Measurements from ENCODE around the gene WWOX. TPM values are rescaled to one million over a fixed set of nuclear protein-coding genes. Genes with fewer than 3 reads are reported as not detected.

Gene WWOX
- total and polyA plus RNA-seq, 2 of the 8 experiments (the other 6 are each of a cell fraction or from before 2014, with no cell fraction given) = 5.4 to 16.7 TPM

DNA sequence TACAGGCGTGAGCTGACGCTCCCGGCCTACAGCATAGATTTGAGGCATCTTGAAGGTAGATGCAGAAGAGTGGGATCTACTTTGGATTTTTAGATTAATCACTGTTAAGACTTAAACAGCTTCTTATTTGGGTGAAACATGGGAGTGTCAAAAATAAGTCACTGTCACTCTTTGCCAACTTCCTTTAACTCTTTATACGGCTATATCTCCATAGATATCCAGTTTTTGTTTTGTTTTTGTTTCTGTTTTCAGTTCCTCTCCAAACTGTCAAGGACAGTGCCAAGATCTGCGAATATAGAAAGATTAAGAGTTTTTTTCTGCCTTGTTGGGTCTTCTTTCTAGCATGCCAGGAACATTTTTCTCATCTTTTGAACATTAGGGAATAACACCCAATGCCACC lies 706.1 kb downstream of the WWOX start:
- Histone ChIP-seq H4K91ac (replicated peaks; ENCODE audit: insufficient read length, low read length) (no peak overlapping the region), H2AFZ (ENCODE audit: low read length) (no peak overlapping the region), H3K23ac (ENCODE audit: insufficient read length) (no peak overlapping the region), H2AK5ac (ENCODE audit: low read depth, low read length) (no peak overlapping the region), H3K27me3 (replicated peaks in 1 of 4; ENCODE audit: control insufficient read depth in 3 of 4, extremely low read depth in 1 of 4, insufficient read depth in 3 of 4, low read length in 3 of 4) (no peaks in the 10 kb centered on the region), H3K9ac (replicated peaks in 1 of 4; ENCODE audit: extremely low read depth in 1 of 4, low read depth in 3 of 4, low read length in 3 of 4) (no peak overlapping the region), H2BK12ac (ENCODE audit: low read depth, low read length) (no peak overlapping the region), H3K4me3 (ENCODE audit: extremely low read depth in 1 of 4, insufficient read depth in 2 of 4, low read depth in 3 of 4, low read length in 4 of 4) (no peak overlapping the region), H3K18ac (ENCODE audit: extremely low read depth, low read length) (no peak overlapping the region), H3K56ac (replicated peaks; ENCODE audit: insufficient read length, low read depth, low read length) (no peak overlapping the region), H4K8ac (ENCODE audit: extremely low read depth, insufficient read depth, low read length) (no peak overlapping the region), H3K79me2 (ENCODE audit: control insufficient read depth in 1 of 2, insufficient read depth in 2 of 2, low read length in 2 of 2) (no peaks in the 10 kb centered on the region), H3K36me3 (ENCODE audit: control insufficient read depth in 2 of 4, insufficient read depth in 4 of 4, low read length in 3 of 4) (no peaks in the 10 kb centered on the region), H2BK5ac (ENCODE audit: low read depth, low read length) (no peak overlapping the region), H4K5ac (ENCODE audit: insufficient read length, low read depth, low read length) (no peak overlapping the region), H2BK120ac (replicated peaks; ENCODE audit: low read depth, low read length) (no peak overlapping the region), H3K23me2 (ENCODE audit: low read depth, low read length) (no peaks in the 10 kb centered on the region), H2BK20ac (ENCODE audit: low read length) (no peak overlapping the region), H3K4ac (replicated peaks; ENCODE audit: insufficient read length, low read depth, low read length) (no peak overlapping the region), H3K14ac (ENCODE audit: insufficient read length) (no peak overlapping the region), H3K27ac (ENCODE audit: low read depth, low read length) (no peak overlapping the region), H4K20me1 (replicated peaks in 1 of 2; ENCODE audit: control insufficient read depth in 1 of 2, insufficient read depth in 2 of 2, low read length in 2 of 2) (no peaks in the 10 kb centered on the region), H3K4me2 (ENCODE audit: insufficient read depth in 1 of 2, low read depth in 2 of 2, low read length in 2 of 2) (no peak overlapping the region), H3K4me1 (replicated peaks in 1 of 4; ENCODE audit: control insufficient read depth in 3 of 4, insufficient read depth in 4 of 4, low read length in 3 of 4) (peaks cover 0 to 2% (median under 1%) of the 10 kb centered on the region in 4 experiments; a peak in 2 of 7 replicates), H3K9me3 (ENCODE audit: insufficient read depth in 2 of 2, low read depth in 1 of 2, low read length in 1 of 2) (no peaks in the 10 kb centered on the region; a peak in 1 of 4 replicates), H2BK15ac (ENCODE audit: low read length) (no peak overlapping the region), H3K79me1 (ENCODE audit: low read depth, low read length) (no peaks in the 10 kb centered on the region)
- DNase-seq (ENCODE audit: low read depth in 1 of 2, low spot score in 2 of 2) (no peak), FAIRE-seq (no peak)
- 94% methylated on average over 5 of the region's 5 CpGs; no CpG with 5 or more reads in 1 of the 2 experiments for WGBS, 2 experiments (ENCODE audit: extremely low coverage in 1 of 2, insufficient coverage in 1 of 2, insufficient read length in 1 of 2, insufficient replicate concordance in 2 of 2, low coverage in 1 of 2, low lambda C conversion rate in 2 of 2, missing lambda C conversion rate in 1 of 2)
- TF ChIP-seq PHF8 (conservative IDR thresholded peaks at IDR 0.05; ENCODE audit: low read depth, low read length) = no peak
- no peak for TF ChIP-seq YY1 (IDR thresholded peaks at IDR 0.05; ENCODE audit: low read depth, low read length)
- TF ChIP-seq SIRT6 (IDR thresholded peaks at IDR 0.05; ENCODE audit: low read length) = no peak
- TF ChIP-seq, protein P1, sequence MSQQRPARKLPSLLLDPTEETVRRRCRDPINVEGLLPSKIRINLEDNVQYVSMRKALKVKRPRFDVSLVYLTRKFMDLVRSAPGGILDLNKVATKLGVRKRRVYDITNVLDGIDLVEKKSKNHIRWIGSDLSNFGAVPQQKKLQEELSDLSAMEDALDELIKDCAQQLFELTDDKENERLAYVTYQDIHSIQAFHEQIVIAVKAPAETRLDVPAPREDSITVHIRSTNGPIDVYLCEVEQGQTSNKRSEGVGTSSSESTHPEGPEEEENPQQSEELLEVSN (IDR thresholded peaks at IDR 0.05) = no peak
- TF ChIP-seq JUND (IDR thresholded peaks at IDR 0.05; ENCODE audit: low read length) = no peak
- TF ChIP-seq HDAC2 (IDR thresholded peaks at IDR 0.05; ENCODE audit: borderline replicate concordance in 1 of 2, low read depth in 2 of 2, low read length in 2 of 2) = no peak
- TF ChIP-seq SP2 (IDR thresholded peaks at IDR 0.05; ENCODE audit: low read length) = no peak
- no peak for TF ChIP-seq SRF (IDR thresholded peaks at IDR 0.05; ENCODE audit: low read depth, low read length)
- no peak for TF ChIP-seq SIN3A (conservative IDR thresholded peaks at IDR 0.05 in 1 of 2, IDR thresholded peaks at IDR 0.05 in 1 of 2; ENCODE audit: low read depth in 1 of 2, low read length in 2 of 2)
- no peak for TF ChIP-seq NRF1 (IDR thresholded peaks at IDR 0.05; ENCODE audit: low read depth, low read length)
- TF ChIP-seq CHD2 (IDR thresholded peaks at IDR 0.05; ENCODE audit: low read length) = no peak
- CTCF ChIA-PET (ENCODE audit: partially characterized antibody) = interaction anchor here (0.7 kb wide), 1 partner anchor 183 kb away, joined by 3 read pairs; no protein-coding TSS in a partner anchor
- POLR2A ChIA-PET (ENCODE audit: partially characterized antibody) = no interaction called here

Data from H1 (cell line).